ENCODE measurements around the gene CHST11. TPM values are rescaled to one million over a fixed set of nuclear protein-coding genes. Genes with fewer than 3 reads are reported as not detected.

Gene CHST11
- polyA plus RNA-seq, 10 donors: 1.8 to 3.7 (median 2.5) TPM

DNA sequence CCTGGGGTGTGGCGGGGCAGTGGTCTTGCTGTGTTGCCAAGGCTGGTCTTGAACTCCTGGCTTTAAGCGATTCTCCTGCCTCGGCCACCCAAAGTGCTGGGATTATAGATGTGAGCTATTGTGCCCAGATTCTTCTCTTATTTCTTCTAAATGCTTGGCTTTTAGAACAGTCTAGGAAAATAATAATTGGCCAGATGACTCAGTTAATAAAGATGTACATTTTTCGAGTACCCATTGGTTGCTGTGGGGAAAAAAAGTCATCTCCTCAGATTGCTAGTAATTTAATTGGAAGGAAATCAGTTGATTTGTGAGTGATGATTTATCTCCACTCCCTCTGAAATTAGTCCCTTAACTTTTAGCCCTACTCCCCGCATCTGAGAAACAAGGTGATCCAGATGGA is 45.5 kb downstream of the CHST11 start:
- DNase-seq: no peak

DNA sequence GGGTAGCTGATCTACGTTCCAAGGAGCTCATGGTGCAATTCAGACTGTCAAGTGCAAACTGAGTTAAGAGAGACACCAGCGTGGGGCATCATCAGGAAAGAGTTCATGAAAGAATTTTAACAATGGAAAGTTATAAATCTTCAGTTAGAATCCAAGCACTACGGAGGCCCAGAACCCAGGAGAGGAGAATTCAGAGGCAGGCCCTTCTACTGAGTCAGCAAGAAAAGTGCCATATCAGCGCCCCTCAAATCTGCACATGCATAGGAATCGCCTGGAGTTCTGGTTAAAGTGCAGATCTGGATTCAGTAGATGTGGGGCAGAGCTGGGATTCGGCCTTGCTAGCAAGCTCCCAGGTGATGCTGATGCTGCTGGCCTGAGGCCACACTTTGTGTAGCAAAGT is 45.9 kb downstream of the CHST11 start:
- no peak for DNase-seq

DNA sequence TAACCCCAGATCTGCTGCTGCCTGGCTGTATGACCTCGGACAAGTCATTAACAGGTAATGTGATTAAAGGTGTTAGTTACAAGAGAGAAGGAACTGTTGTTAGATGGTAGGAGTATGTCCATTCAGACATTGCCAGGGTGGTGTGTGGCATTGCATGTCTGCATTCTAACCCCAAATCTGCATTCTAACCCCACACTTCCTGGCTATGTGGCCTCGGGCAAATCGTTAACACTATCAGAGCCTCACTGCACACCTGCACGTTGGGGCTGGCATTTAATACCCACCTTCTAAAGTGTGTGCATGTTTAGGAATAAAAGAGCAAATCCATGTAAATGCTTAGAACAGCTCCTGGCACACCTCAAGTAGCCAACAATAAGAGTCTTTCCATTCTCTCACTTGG is 46.4 kb downstream of the CHST11 start:
- DNase-seq: no peak

DNA sequence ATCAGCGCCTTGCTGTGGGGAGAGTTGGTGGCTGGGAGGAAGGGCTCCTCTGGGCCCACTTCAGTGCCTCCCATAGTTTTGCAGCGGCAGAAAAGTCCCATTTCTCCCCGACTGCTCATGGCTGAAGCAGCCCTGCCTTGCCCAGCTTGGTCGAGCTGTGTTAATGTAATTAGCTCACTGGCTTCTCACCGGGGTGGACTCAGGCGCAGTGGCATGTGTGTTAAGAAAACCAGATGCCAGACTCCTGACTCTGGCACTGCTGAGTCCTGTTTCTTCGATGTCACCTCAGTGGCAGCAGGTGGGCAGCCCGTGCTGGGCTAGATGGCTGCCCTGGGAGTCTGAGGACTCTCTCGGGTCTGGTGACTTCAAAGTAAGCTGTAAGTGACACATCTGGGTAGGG is 47.4 kb downstream of the CHST11 start:
- no peak for DNase-seq

DNA sequence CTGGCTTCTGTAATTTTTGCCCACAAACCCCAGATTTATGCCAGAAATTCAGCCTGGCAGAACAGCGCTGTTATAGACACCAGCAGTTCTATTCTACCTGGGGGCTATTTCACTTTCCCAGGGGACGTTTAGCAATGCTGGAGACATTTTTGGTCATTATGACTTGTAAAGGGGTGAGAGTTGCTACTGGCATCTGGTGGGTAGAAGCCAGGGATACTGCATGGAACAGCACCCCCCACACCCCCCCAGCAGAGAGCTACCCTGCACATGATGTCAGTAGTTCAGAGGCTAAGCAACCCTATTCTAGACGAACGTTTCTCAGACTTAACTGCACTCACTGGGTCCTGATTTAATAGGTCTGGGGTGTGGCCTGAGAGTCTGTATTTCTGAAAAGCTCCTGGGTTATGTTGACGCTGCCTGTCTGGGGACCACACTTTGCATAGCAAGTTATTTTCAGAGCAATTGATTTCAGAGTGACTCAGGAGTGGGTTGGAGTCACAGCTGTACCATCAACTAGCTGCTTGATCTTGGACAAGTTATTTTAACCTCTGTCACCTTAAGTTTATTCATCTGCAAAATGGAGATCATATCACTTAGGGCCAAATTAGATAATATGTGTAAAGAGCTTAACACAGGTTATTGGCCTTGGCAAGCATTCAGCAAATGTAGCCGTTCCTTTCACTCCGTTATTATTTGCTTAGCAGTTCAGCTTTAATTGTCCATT is 48.5 kb downstream of the CHST11 start:
- DNase-seq: no peak

DNA sequence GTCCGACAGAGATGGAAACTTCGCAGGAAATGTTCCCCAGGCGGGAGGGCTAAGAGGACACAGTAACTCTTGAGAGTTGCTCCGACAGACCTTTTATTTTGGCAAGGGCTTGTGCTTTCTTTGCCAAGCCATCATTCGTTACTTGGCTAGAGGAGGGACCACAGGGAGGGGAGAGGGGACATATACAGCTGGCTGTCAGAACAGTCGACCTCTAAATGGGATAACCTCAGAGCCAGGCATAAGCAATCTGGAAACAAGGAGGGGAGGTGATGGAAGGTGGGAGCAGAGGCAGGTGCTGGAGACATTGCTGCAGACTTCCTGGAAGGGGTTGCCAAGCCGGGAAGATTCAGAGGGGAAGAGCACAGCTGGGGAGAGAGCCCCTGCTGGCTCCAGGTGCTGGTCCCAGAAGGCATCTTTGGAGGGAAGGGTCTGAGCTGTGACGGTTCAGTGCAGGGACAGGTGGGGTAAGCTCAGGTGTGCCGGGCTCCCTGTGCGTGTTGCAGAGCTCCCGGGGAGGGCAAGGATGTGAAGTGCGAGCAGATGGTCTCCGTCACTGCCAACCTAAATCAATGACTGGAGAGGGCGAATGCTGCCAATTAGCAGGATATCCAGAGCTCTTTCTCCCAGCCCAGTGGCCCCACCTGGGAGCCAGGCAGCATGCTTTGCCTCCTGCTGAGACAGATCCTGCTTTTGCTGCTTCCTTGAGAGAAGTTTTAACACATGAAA is 50.1 kb downstream of the CHST11 start:
- no peak for DNase-seq

DNA sequence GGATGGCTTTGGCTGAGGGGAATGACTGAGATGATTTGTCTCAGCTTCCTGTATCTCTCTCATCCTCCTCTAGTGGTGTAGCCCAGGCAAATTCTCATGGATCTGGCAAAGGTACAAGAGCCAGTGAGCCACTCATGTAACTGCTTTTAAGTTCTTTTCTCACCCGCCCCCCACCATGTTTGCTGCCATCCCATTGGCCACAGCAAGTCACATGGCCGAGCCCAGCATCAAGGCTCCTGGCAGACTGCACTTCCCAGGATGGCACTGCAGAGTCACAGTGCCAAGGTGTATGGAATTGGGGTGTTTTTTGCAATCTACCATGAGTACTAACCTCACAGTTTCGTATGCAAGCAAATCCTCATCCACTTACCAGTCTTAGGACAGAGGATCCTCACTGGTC is 50.9 kb downstream of the CHST11 start:
- DNase-seq: no peak

DNA sequence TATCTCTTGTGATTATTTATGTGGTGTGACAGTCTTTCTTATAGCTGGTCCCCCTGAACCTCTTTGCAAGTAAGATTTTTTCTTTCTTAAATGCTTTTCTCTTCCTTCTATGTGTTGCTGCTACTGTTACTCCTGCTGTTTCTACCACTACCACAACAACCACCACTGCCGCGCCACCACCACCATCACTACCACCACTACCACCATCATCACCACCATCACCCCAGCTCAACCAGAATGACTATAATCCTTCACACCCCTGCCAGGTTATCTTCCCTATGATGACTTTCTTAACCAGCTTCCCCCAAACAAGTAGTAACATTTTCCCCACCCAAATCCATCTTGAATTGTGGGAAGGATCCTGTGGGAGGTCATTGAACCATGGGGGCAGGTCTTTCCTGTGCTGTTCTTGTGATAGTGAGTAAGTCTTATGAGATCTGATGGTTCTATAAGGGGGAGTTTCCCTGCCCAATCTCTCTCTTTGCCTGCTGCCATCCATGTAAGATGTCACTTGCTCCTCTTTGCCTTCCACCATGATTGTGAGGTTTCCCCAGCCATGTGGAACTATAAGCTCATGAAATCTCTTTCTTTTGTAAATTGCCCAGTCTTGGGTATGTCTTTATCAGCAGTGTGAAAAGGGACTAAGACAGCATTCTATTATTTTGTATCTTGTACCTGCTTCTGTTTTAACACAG is 52.2 kb downstream of the CHST11 start:
- DNase-seq: no peak

DNA sequence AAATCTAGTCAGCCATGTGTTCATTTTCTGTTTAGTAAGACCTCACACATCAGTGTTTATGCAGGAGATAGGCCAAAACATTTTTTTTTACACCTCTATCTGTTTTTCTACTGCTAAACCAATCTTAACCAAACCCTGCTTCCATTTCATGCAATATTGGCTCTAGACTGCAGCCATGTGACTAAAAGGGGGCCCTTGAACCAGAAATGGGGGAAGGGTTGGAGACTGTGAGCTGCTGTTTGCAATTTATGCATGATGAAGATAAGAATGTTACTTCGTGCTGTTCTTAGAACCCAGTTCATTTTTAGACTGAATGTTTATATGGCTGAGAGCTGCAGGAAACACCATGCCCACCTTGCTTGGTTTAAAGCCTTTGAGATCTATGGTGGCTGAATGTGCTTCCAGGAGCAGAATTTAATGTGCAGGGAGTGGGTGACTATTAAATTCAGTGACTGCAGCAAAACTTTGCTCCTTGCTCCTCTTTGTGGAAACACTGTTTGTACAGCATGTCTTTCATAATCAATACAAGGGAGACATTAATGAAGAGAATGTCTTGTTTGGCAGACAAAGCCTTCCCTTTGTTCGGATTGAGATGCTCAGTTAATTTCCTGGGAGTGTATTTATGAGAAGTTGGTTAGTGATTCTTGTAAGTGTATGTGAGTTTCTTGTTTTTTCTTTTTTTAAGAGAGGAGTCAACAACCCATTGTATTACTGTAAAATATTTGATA is 53.6 kb downstream of the CHST11 start:
- no peak for DNase-seq

DNA sequence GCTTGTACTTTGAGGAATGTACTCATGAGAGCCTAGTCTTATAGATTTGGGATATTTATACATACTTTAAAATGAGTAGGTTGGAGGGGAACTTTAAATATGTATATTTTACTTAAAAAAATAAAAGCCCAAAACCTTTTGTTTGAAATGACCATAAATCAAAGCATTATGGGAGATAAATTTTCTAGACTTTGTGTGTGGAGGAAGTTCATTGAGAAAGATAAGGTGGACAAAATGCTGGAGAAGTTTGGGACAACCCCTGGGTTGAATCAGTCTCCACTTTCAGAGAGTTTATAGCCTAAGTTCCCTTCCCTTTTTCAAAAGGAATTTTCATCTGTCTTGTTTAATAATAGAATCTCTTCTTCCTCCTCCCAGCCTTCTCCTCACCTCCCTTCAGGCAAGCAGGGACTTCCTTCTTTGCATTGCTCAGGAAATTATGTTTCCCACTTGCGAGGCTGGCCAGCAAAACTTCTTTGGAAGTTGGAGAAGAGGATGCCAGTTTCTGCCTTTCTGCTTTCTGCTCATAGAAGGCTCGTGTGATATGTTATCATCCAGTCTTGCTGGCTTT is 54.2 kb downstream of the CHST11 start:
- no peak for DNase-seq

DNA sequence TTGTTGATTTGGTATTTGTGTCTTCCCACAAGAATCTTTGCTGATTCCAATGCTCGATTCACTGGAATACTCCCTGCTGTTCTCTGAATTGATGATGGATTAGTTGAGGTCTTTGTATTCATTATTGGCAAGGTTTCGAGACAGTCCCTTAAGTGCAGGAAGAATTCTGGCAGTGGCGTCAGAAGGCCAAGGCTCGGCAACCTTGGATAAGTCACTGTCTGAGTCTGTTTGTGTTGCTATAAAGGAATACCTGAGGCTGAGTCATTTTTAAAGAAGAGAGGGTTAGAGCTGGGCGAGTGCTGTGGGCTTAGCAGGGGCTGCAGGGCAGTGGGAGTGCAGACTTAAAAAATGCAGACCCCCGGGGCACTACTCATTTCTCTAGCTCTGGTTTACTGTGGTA is 56.9 kb downstream of the CHST11 start:
- no peak for DNase-seq

DNA sequence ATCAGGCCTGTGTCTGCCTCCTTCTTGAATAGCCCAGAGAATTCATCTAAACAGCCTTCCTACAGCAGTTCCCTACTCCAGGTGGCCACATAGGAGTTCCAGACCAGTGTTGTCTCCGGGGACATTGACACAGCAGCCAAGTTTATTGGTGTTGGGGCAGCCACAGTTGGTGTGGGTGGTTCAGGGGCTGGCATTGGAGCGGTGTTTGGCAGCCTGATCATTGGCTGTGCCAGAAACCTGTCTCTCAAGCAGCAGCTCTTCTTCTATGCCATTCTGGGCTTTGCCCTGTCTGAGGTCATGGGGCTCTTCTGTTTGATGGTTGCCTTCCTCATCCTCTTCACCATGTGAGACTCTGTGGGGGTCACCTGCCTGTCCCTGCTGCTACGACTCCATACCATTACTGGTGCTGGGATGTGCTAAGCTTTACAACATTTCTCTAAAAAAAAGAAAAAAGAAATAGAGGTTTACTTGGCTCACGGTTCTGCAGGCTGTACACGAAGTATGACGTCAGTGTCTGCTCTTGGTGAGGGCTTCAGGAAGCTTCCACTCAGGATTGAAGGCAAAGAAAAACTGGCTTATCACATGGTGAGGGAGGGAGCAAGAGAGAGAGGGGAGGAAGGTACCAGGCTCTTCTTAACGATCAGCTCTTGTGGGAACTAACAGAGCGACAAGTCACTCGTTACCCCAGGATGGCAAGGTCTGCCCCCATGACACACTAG is 57.5 kb downstream of the CHST11 start:
- DNase-seq: no peak

DNA sequence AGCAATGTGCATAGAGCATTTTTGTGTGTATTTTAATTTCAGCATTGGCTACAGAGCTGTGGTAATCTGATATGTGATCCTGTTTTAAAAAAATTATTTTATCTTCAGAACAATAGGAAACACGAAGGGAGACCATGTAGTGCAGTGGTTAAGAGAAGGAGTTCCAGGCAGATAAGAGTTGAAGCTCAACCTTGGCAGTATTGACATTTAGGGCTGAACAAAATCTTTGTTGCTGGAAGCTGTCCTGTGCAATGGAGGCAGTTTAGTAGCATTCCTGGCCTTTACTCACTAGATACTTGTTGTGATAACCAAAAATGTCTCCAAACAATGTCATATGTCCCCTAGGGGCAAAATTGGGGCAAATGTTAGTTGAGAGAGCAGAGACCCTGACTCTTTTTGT is 59.2 kb downstream of the CHST11 start:
- DNase-seq: no peak

DNA sequence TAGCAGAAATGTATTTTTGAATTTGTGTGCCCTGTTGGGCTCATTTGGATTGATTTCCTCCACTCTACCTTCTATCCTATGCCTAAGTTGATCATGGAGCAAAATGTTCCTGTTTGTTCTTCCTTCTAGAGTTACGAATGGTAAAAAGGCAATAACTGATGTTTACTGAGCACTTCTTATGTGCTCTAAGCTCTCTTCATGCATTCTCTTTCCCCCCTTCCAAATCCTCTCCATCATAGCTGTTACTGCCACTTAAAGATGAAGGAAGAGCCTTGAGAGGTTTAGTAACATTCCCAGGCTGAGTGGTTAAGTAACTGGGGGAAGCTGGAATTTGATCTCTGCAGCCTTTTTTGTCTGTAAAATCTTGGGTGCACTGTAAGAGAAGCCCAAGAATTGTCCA is 60.1 kb downstream of the CHST11 start:
- no peak for DNase-seq

DNA sequence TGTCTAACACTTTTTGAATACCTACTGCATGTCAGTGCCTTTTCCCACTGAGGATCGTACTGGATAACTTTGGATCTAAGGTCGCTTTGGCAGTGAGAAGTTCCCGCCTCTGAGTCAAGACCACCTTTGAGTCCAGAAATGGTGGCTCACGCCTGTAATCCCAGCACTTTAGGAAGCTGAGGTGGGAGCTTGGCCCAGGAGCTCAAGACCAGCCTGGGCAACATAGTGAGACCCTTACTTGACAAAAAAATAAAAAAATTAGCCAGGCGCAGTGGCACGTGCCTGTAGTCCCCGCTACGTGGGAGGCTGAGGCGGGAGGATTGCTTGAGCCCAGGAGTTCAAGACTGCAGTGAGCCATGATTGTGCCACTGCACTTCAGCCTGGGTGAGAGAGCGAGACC is 61.1 kb downstream of the CHST11 start:
- no peak for DNase-seq

DNA sequence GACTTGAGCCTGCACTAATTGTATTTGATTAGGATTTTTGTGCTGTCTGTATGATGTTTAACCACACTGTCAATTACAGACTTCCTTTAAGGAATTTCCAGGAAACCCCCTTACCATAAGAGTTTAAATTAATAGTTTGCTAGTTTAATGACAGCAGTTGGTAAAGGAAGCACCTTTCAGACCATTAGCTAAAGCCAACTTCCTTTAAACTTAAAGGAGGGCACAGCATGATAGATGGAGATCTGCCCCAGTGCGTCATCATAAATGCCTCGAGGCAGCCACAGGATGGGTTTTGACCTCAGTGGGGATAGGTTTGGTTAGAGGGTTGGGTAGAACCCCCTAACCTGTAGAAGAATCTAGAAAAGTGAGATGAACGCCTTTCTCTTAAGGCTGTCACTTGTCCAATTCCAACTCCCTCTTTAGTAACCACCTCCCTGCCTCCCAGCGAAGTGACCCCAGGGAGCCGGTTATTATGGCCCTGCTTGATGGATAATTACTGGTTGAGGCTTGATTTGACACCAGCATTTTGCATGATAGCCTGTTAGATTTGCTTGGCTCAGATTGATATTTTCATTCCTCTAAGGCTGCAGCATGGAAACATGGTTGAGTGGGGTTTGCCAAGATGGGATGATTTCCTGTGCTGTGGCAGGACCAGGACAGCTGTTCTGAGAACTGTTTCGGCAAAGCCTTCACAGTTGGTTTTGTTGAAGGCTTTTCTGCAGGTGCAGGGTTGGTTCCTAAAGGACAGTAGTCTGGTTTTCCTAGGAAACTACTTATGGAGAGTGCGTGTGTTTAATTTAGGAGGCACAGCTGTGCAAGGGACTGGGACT is 62.7 kb downstream of the CHST11 start:
- no peak for DNase-seq

DNA sequence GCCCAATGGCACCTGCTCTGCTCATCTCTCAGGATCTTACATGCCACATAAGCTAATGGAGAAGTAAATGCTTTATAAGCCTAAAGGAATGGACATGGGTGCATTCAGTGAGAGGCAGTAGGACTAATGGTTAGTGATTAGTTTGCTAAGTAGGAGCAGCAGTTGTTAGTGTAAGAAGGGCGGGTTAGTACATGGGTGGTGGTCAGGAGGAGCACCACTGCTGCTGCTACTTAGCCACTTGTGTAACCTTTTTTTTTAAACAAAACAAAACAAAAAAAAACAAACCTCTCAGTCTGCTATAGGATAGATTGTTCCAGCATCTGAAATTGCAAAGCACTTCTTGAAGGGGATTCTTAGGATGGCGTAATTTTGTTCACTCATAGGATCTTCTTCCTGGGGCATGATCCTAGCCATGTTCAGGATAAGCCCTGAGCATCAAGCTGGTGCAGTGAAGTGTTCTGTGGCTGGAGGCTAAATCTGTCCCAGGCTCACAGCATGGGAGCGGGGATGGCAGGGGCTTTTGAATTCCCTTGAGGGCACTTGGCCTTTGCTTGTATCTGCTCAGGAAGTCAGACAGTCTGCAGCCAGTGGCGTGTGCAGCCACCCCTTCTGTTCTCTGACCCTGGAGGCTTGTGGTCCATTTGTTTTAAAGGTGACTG is 63.6 kb downstream of the CHST11 start:
- DNase-seq: no peak

DNA sequence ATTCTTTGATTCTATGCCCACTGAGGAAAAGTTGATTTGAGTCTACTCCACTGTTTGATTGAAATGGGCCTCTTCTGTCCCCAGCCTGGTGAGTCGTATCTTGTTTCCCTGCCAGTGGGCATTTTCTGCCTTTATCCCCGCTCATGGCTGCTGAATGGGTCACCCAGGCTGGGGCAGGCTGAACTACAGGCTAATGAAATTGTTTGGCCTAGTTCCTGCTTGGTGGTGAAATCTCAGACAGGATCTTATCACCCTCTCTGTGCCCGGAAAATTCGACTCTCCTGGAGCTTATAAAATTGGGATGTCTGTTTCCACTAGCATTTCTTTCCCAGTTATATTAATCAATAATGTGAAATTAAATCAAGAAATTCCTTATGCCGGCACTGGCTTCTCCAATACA is 65.0 kb downstream of the CHST11 start:
- no peak for DNase-seq

DNA sequence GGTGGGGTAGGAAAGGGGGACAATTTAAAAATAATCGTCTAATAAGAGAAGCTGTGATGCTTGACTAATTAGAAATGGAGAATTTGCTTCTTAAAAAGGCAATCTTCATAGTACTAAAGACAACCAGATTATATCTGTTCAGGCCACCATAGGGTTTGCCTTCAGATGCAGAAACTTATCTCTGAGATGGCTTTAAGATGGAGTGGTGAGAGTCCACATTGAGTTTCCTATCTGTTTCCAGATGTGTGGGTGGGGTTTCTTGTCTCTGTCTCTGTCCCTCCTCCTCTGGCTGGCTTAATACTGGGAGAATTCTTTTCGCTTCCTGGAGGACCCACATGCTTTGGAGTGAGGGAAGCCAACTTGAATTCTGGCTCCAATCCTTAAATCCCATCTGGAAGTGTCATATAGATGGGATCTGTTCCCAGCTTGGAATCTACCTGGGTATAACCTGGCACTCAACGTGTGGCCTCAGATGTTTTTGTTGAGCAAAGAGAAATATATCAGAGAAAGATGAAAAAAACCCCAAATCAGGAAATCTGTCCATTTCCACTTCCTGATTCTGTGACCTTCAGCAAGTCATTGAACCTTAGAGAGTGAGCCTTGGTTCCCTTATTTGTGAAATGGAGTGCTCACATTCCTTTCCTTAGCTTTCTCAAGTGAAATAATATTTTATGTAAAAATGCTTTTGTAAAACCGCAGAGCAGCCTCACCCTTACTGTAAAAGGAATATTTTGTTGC is 66.4 kb downstream of the CHST11 start:
- peak in 2 of 3 donors; percentile 38 to 75 for DNase-seq

All from muscle of back (tissue), 11 donors.